Breast epithelium (tissue), 4 donors: Measurements from ENCODE around the gene SIRPA. TPM values are rescaled to one million over a fixed set of nuclear protein-coding genes. Genes with fewer than 3 reads are reported as not detected.
A peak's percentile ranks its signal among the peaks of the same experiment; 100 is the strongest.

ENCODE experiments used
- DNase-seq, 2 donors: peaks; one replicate each; pipeline ENCODE4 v3.0.0-alpha.2; 2019; ENCODE audit warnings: low spot score in 2 of 2
- H3K27ac ChIP-seq, 2 donors: fragments of 200-600 bp; sonication (generic) in 1 of 2; one replicate each; pipeline ENCODE4 v1.5.1; 2016 to 2019; ENCODE audit warnings: mild to moderate bottlenecking in 1 of 2
- H3K27me3 ChIP-seq, 2 donors: fragments of 200-600 bp; sonication (generic) in 1 of 2; one replicate each; pipeline versions ENCODE4 v1.5.1 to v1.6.0; 2017 to 2019; ENCODE audit warnings: control low read depth in 1 of 2, mild to moderate bottlenecking in 1 of 2
- H3K36me3 ChIP-seq: fragments of 200-600 bp; one replicate; pipeline ENCODE4 v1.5.1; 2019
- H3K4me1 ChIP-seq, 2 donors: fragments of 200-600 bp; sonication (generic); one replicate each; pipeline ENCODE4 v1.5.1; 2016 to 2019; ENCODE audit warnings: control low read depth in 1 of 2
- H3K4me3 ChIP-seq, 3 donors: fragments of 200-600 bp; sonication (generic); 1 replicate in 2 of 3; 2 replicates in 1 of 3; pipeline ENCODE4 v1.5.1; 2016 to 2019; ENCODE audit warnings: mild to moderate bottlenecking in 3 of 3, moderate library complexity in 2 of 3
- H3K9me3 ChIP-seq, 2 donors: fragments of 200-600 bp; sonication (generic) in 1 of 2; one replicate each; pipeline ENCODE4 v1.5.1; 2016 to 2019; ENCODE audit warnings: control low read depth in 1 of 2
- POLR2A ChIP-seq: fragments of 450-650 bp; IDR thresholded peaks from one replicate; pipeline ENCODE4 v1.6.1; 2016; ENCODE audit warnings: antibody characterized with exemption, mild to moderate bottlenecking, moderate library complexity
- POLR2AphosphoS5 ChIP-seq, 3 donors: sonication (generic); formaldehyde crosslinking; IDR thresholded peaks; one replicate each; pipeline ENCODE4 v1.6.1; 2017; ENCODE audit warnings: antibody characterized with exemption in 3 of 3
- intact Hi-C: fragments of 100-400 bp; cut with DNase I; formaldehyde crosslinking; loops from one replicate; pipeline ENCODE4 v1.15.1; 2023; ENCODE audit warnings: low total_unique reads
- total RNA-seq, 3 donors: library from RNA; depleted of rRNA; stranded (reverse); fragments of >200 nt; gene quantifications; one replicate each; pipeline ENCODE4 v1.1.0, GENCODE V29; 2016
- TF ChIP-seq, protein P1 (sequence below), 3 donors: fragments of 450-650 bp; IDR thresholded peaks; one replicate each; pipeline ENCODE4 v1.5.1; 2016 to 2017; ENCODE audit warnings: antibody characterized with exemption in 3 of 3, mild to moderate bottlenecking in 3 of 3, moderate library complexity in 3 of 3

The SIRPA gene
- total RNA-seq, 3 donors from 2014 or later, result 42.3 to 64.6 (median 53.9) TPM

DNA sequence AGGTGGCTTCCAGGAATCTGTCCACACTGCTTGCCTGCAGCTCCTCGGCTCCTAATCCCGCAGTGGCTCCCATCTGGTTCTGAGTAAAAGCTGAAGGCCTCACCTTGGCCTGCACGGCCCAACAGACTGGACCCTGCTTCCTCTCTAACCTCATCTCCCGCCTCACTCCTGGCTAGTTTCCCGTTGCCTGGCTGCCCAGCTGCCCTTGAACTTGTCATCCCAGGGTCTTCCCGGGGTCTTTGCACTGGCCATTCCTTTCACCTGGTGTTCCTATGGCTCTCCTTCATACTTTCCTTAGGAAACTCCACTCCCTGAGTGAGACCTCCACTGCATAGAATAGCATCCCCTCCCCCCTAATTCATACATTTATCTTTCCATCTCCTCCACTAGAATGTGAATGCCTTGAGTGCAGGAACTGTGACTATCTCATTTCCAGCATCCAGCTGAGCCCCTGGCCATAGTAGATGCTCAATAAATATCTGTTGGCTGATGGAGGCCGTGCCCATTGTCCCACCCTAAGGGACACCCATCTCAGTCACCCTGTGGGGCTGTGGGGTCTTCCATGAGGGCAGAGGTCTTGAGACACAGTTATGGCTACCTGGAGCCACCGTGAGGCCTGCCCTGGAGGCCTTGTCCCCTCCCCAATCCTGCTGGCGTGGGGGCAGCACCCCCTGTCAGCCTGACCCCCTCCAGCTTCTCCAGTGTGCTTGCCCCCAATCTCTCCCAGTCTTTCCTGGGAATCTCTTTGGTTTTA, 9.1 kb upstream of the SIRPA start:
- Histone ChIP-seq H3K36me3 (no peaks in the 10 kb centered on the region), H3K9me3 (no peaks in the 10 kb centered on the region), H3K27ac (no peak overlapping the region), H3K4me3 (no peak overlapping the region), H3K4me1 (peaks cover 0 to 22% of the 10 kb centered on the region in 2 donors), H3K27me3 (no peaks in the 10 kb centered on the region)
- DNase-seq, result no peak
- intact Hi-C loops, result no loop called here
- TF ChIP-seq POLR2A (no peak), POLR2AphosphoS5 (IDR thresholded peaks at IDR 0.05) (no peak)
- TF ChIP-seq, protein P1, sequence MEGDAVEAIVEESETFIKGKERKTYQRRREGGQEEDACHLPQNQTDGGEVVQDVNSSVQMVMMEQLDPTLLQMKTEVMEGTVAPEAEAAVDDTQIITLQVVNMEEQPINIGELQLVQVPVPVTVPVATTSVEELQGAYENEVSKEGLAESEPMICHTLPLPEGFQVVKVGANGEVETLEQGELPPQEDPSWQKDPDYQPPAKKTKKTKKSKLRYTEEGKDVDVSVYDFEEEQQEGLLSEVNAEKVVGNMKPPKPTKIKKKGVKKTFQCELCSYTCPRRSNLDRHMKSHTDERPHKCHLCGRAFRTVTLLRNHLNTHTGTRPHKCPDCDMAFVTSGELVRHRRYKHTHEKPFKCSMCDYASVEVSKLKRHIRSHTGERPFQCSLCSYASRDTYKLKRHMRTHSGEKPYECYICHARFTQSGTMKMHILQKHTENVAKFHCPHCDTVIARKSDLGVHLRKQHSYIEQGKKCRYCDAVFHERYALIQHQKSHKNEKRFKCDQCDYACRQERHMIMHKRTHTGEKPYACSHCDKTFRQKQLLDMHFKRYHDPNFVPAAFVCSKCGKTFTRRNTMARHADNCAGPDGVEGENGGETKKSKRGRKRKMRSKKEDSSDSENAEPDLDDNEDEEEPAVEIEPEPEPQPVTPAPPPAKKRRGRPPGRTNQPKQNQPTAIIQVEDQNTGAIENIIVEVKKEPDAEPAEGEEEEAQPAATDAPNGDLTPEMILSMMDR (IDR thresholded peaks at IDR 0.05), result no peak

- Histone ChIP-seq H3K4me1 (peaks cover 0 to 19% of the 10 kb centered on the region in 2 donors), H3K4me3 (no peak overlapping the region), H3K9me3 (no peaks in the 10 kb centered on the region), H3K27ac (peak overlapping the region; percentile 48 to 51), H3K27me3 (no peaks in the 10 kb centered on the region), H3K36me3 (no peaks in the 10 kb centered on the region)
- intact Hi-C loops, result no loop called here
- TF ChIP-seq POLR2AphosphoS5 (IDR thresholded peaks at IDR 0.05) (no peak), POLR2A (no peak)
- TF ChIP-seq, protein P1 (IDR thresholded peaks at IDR 0.05), result no peak
- DNase-seq, result peak in 1 of 2 donors; percentile 52
Measured at GRCh38 chr20:1887321-1887720, 7.9 kb upstream of the SIRPA start.

DNA sequence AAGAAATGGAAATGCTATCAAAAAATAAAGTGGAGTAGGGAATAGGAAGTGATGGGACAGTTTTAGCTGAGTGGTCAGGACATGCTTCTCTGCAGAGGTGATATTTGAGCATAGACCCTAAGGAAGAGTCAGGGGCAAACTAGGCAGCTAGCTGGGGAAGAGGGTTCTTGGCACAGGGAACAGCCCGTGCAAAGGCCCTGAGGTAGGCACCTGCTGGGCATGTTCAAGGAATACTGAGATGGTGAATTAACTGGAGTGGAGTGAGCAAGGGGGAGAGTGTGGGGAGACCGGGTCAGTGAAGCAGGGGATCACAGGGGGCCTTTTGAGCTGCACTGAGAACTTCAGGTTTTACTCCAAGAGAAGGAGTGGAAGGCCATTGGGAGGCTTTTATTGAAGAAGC, 7.5 kb upstream of the SIRPA start:
- H3K4me3 ChIP-seq, result no peak overlapping the region
- no peaks in the 10 kb centered on the region for H3K36me3 ChIP-seq
- no peak for TF ChIP-seq POLR2AphosphoS5 (IDR thresholded peaks at IDR 0.05)
- TF ChIP-seq POLR2A, result no peak
- TF ChIP-seq, protein P1 (IDR thresholded peaks at IDR 0.05), result no peak
- H3K27me3 ChIP-seq, result no peaks in the 10 kb centered on the region
- peaks cover 0 to 19% of the 10 kb centered on the region in 2 donors for H3K4me1 ChIP-seq
- no peaks in the 10 kb centered on the region for H3K9me3 ChIP-seq
- intact Hi-C loops, result no loop called here
- no peak for DNase-seq
- peak overlapping the region in 1 of 2 donors; percentile 51 for H3K27ac ChIP-seq

GRCh38 chr20:1888796-1889463, 6.3 kb upstream of the SIRPA start:
- Histone ChIP-seq H3K27ac (peak overlapping the region; percentile 71 to 93), H3K36me3 (no peaks in the 10 kb centered on the region), H3K4me1 (peaks cover 0 to 19% of the 10 kb centered on the region in 2 donors), H3K4me3 (peak overlapping the region in 1 of 3 donors; percentile 4), H3K27me3 (no peaks in the 10 kb centered on the region), H3K9me3 (no peaks in the 10 kb centered on the region)
- peak in 1 of 2 donors; percentile 47 for DNase-seq
- TF ChIP-seq, protein P1 (IDR thresholded peaks at IDR 0.05), result no peak
- peak in 1 of 3 donors; percentile 21 for TF ChIP-seq POLR2AphosphoS5 (IDR thresholded peaks at IDR 0.05)
- intact Hi-C loops, result no loop called here
